DMS153 (cell line): ENCODE data around the gene RARB.

Experiments used
- DNase-seq: peaks from one replicate; lab custom pipeline; 2025; lab: John Stamatoyannopoulos, UW

RARB gene

GRCh38 chr3:25448750-25449692, 21.0 kb downstream of the RARB start:
- DNase-seq: no peak

GRCh38 chr3:25449857-25450256, 21.8 kb downstream of the RARB start:
- DNase-seq: no peak

GRCh38 chr3:25452192-25452591, 24.1 kb downstream of the RARB start:
- no peak for DNase-seq

GRCh38 chr3:25452740-25453139, 24.7 kb downstream of the RARB start:
- DNase-seq: no peak

GRCh38 chr3:25453619-25454004, 25.5 kb downstream of the RARB start:
- no peak for DNase-seq

- no peak for DNase-seq
Measured at GRCh38 chr3:25454005-25454927, 26.2 kb downstream of the RARB start.

GRCh38 chr3:25455441-25456132, 27.5 kb downstream of the RARB start:
- DNase-seq: no peak

GRCh38 chr3:25456723-25457670, 28.9 kb downstream of the RARB start:
- no peak for DNase-seq

GRCh38 chr3:25457671-25458419, 29.8 kb downstream of the RARB start:
- no peak for DNase-seq

- DNase-seq: no peak
Measured at GRCh38 chr3:25458420-25458814, 30.4 kb downstream of the RARB start.

GRCh38 chr3:25460751-25461150, 32.7 kb downstream of the RARB start:
- no peak for DNase-seq

GRCh38 chr3:25461946-25462345, 33.9 kb downstream of the RARB start:
- DNase-seq: no peak

GRCh38 chr3:25462495-25462894, 34.4 kb downstream of the RARB start:
- DNase-seq: no peak

GRCh38 chr3:25463836-25464418, 35.9 kb downstream of the RARB start:
- DNase-seq: no peak

GRCh38 chr3:25465266-25465860, 37.3 kb downstream of the RARB start:
- DNase-seq: no peak

GRCh38 chr3:25468866-25469319, 40.8 kb downstream of the RARB start:
- DNase-seq: no peak

- no peak for DNase-seq
Measured at GRCh38 chr3:25469558-25469957, 41.5 kb downstream of the RARB start.

- no peak for DNase-seq
Measured at GRCh38 chr3:25471081-25471768, 43.2 kb downstream of the RARB start.

- no peak for DNase-seq
Measured at GRCh38 chr3:25472153-25472552, 44.1 kb downstream of the RARB start.
